ENCODE measurements around the gene CACHD1.

GRCh38 chr1:64734287-64734652 lies 264.3 kb downstream of the CACHD1 start:
- TF ChIP-seq, protein P1, sequence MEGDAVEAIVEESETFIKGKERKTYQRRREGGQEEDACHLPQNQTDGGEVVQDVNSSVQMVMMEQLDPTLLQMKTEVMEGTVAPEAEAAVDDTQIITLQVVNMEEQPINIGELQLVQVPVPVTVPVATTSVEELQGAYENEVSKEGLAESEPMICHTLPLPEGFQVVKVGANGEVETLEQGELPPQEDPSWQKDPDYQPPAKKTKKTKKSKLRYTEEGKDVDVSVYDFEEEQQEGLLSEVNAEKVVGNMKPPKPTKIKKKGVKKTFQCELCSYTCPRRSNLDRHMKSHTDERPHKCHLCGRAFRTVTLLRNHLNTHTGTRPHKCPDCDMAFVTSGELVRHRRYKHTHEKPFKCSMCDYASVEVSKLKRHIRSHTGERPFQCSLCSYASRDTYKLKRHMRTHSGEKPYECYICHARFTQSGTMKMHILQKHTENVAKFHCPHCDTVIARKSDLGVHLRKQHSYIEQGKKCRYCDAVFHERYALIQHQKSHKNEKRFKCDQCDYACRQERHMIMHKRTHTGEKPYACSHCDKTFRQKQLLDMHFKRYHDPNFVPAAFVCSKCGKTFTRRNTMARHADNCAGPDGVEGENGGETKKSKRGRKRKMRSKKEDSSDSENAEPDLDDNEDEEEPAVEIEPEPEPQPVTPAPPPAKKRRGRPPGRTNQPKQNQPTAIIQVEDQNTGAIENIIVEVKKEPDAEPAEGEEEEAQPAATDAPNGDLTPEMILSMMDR (IDR thresholded peaks at IDR 0.05; ENCODE audit: low read depth, low read length) = no peak
- TF ChIP-seq EZH2phosphoT487 (IDR thresholded peaks at IDR 0.05; ENCODE audit: low read depth) = no peak
